ENCODE data around the gene GNB1L.

Gene GNB1L

GRCh38 chr22:19758896-19759426 is 95.7 kb downstream of the GNB1L start:
- FAIRE-seq, result no peak

- no peak for FAIRE-seq
These were observed 96.4 kb downstream of the GNB1L start for GRCh38 chr22:19757985-19758895.

GRCh38 chr22:19757140-19757984 is 97.3 kb downstream of the GNB1L start:
- no peak for FAIRE-seq

GRCh38 chr22:19756288-19757128 is 98.2 kb downstream of the GNB1L start:
- no peak for FAIRE-seq

- no peak for FAIRE-seq
These were observed 98.9 kb downstream of the GNB1L start for GRCh38 chr22:19755722-19756287.

GRCh38 chr22:19755145-19755710 is 99.4 kb downstream of the GNB1L start:
- no peak for FAIRE-seq

- no peak for FAIRE-seq
These were observed 100.0 kb downstream of the GNB1L start for GRCh38 chr22:19754701-19755144.

GRCh38 chr22:19753996-19754700 is 100.5 kb downstream of the GNB1L start:
- no peak for FAIRE-seq

- no peak for FAIRE-seq
These were observed 101.4 kb downstream of the GNB1L start for GRCh38 chr22:19753090-19753842.

GRCh38 chr22:19751497-19752245 is 103.0 kb downstream of the GNB1L start:
- FAIRE-seq, result no peak

GRCh38 chr22:19750507-19751490 is 103.9 kb downstream of the GNB1L start:
- no peak for FAIRE-seq

GRCh38 chr22:19749876-19750275 is 104.8 kb downstream of the GNB1L start:
- FAIRE-seq, result no peak

GRCh38 chr22:19748991-19749664 is 105.5 kb downstream of the GNB1L start:
- FAIRE-seq, result no peak

- FAIRE-seq, result no peak
These were observed 106.5 kb downstream of the GNB1L start for GRCh38 chr22:19748139-19748538.

- FAIRE-seq, result no peak
These were observed 107.1 kb downstream of the GNB1L start for GRCh38 chr22:19747551-19747950.

GRCh38 chr22:19746726-19747125 is 107.9 kb downstream of the GNB1L start:
- FAIRE-seq, result no peak
